Tibial nerve (tissue), 4 donors: ENCODE results near the gene MED14. TPM values are rescaled to one million over a fixed set of nuclear protein-coding genes. Genes with fewer than 3 reads are reported as not detected.

Experiments used
- DNase-seq, 2 donors: peaks; one replicate each; pipeline ENCODE4 v3.0.0-alpha.2; 2019; ENCODE audit warnings: low spot score in 2 of 2
- H3K27ac ChIP-seq, 4 donors: fragments of 200-600 bp; sonication (generic) in 3 of 4; one replicate each; pipeline ENCODE4 v1.5.1; 2017 to 2019; ENCODE audit warnings: mild to moderate bottlenecking in 1 of 4
- H3K27me3 ChIP-seq, 2 donors: fragments of 200-600 bp; sonication (generic) in 1 of 2; one replicate each; pipeline versions ENCODE4 v1.5.1 to v1.6.0; 2017 to 2019
- H3K36me3 ChIP-seq, 3 donors: fragments of 200-600 bp; sonication (generic); one replicate each; pipeline ENCODE4 v1.5.1; 2018 to 2019
- H3K4me1 ChIP-seq, 4 donors: fragments of 200-600 bp; sonication (generic) in 3 of 4; one replicate each; pipeline ENCODE4 v1.5.1; 2017 to 2019
- H3K4me3 ChIP-seq, 4 donors: fragments of 200-600 bp; sonication (generic) in 3 of 4; one replicate each; pipeline ENCODE4 v1.5.1; 2017 to 2019; ENCODE audit warnings: mild to moderate bottlenecking in 1 of 4, moderate library complexity in 1 of 4
- H3K9me3 ChIP-seq, 4 donors: fragments of 200-600 bp; sonication (generic) in 3 of 4; one replicate each; pipeline ENCODE4 v1.5.1; 2017 to 2019
- CTCF ChIP-seq, 5 experiments: fragments of 200-600 bp in 3 of 5; fragments of 450-650 bp in 2 of 5; sonication (generic) in 3 of 5; IDR thresholded peaks; one replicate each; pipeline ENCODE4 v1.5.1; 2016 to 2019; ENCODE audit warnings: antibody characterized with exemption in 5 of 5, mild to moderate bottlenecking in 3 of 5, moderate library complexity in 2 of 5
- EP300 ChIP-seq, 2 donors: sonication (generic); formaldehyde crosslinking; IDR thresholded peaks; one replicate each; pipeline ENCODE4 v1.6.1; 2017; ENCODE audit warnings: antibody characterized with exemption in 2 of 2, mild to moderate bottlenecking in 1 of 2
- POLR2A ChIP-seq, 2 donors: fragments of 450-650 bp; IDR thresholded peaks; one replicate each; pipeline ENCODE4 v1.6.1; 2017; ENCODE audit warnings: antibody characterized with exemption in 2 of 2, mild to moderate bottlenecking in 2 of 2, moderate library complexity in 2 of 2
- WGBS, 2 donors: methylation state at CpG; one replicate each; pipeline ENCODE4 v1.1.5; 2018; 5-methylcytosine and 5-hydroxymethylcytosine counted together
- total RNA-seq, 4 donors: library from RNA; depleted of rRNA; stranded (reverse); fragments of >200 nt; gene quantifications; one replicate each; pipeline ENCODE4 v1.1.0, GENCODE V29; 2016

MED14 gene
- total RNA-seq, 4 donors from 2014 or later: 32.7 to 58.2 (median 40.8) TPM

- Histone ChIP-seq H3K27me3 (no peaks in the 10 kb centered on the region), H3K4me1 (no peaks in the 10 kb centered on the region), H3K9me3 (no peaks in the 10 kb centered on the region), H3K4me3 (no peak overlapping the region), H3K27ac (no peak overlapping the region), H3K36me3 (peaks cover 0 to 18% (median 0%) of the 10 kb centered on the region in 3 donors)
- WGBS, 2 donors: 70 to 87% methylated on average over 2 to 3 of the region's 3 CpGs
- DNase-seq: no peak
- TF ChIP-seq POLR2A (IDR thresholded peaks at IDR 0.05): no peak
- no peak for TF ChIP-seq CTCF (IDR thresholded peaks at IDR 0.05)
- no peak for TF ChIP-seq EP300 (IDR thresholded peaks at IDR 0.05)
These were observed 13.7 kb downstream of the MED14 start for GRCh38 chrX:40721489-40722106.

- H3K4me3 ChIP-seq: no peak overlapping the region
- DNase-seq: no peak
- no peak for TF ChIP-seq POLR2A (IDR thresholded peaks at IDR 0.05)
- no peak for TF ChIP-seq EP300 (IDR thresholded peaks at IDR 0.05)
- no peak for TF ChIP-seq CTCF (IDR thresholded peaks at IDR 0.05)
- no peaks in the 10 kb centered on the region for H3K4me1 ChIP-seq
- no peak overlapping the region for H3K27ac ChIP-seq
- no peaks in the 10 kb centered on the region for H3K27me3 ChIP-seq
- WGBS, 2 donors: 94 to 100% methylated on average over 1 to 8 of the region's 8 CpGs
- peaks cover 0 to 18% (median 0%) of the 10 kb centered on the region in 3 donors for H3K36me3 ChIP-seq
- no peaks in the 10 kb centered on the region for H3K9me3 ChIP-seq
These were observed 14.6 kb downstream of the MED14 start for GRCh38 chrX:40720792-40721191.

GRCh38 chrX:40720339-40720738 lies 15.0 kb downstream of the MED14 start:
- Histone ChIP-seq H3K27ac (no peak overlapping the region), H3K27me3 (no peaks in the 10 kb centered on the region), H3K4me3 (no peak overlapping the region), H3K36me3 (peaks cover 0 to 18% (median 0%) of the 10 kb centered on the region in 3 donors), H3K4me1 (no peaks in the 10 kb centered on the region), H3K9me3 (no peaks in the 10 kb centered on the region)
- no peak for DNase-seq
- 93 to 95% methylated on average over 3 to 4 of the region's 4 CpGs for WGBS, 2 donors
- TF ChIP-seq EP300 (IDR thresholded peaks at IDR 0.05): no peak
- no peak for TF ChIP-seq CTCF (IDR thresholded peaks at IDR 0.05)
- no peak for TF ChIP-seq POLR2A (IDR thresholded peaks at IDR 0.05)

GRCh38 chrX:40719731-40720130 lies 15.6 kb downstream of the MED14 start:
- Histone ChIP-seq H3K4me1 (no peaks in the 10 kb centered on the region), H3K36me3 (peaks cover 0 to 18% (median 0%) of the 10 kb centered on the region in 3 donors), H3K27me3 (no peaks in the 10 kb centered on the region), H3K9me3 (no peaks in the 10 kb centered on the region), H3K4me3 (no peak overlapping the region), H3K27ac (no peak overlapping the region)
- TF ChIP-seq POLR2A (IDR thresholded peaks at IDR 0.05) (no peak), CTCF (IDR thresholded peaks at IDR 0.05) (no peak), EP300 (IDR thresholded peaks at IDR 0.05) (no peak)
- DNase-seq: no peak

GRCh38 chrX:40719218-40719617 lies 16.1 kb downstream of the MED14 start:
- no peak for DNase-seq
- TF ChIP-seq POLR2A (IDR thresholded peaks at IDR 0.05): no peak
- TF ChIP-seq EP300 (IDR thresholded peaks at IDR 0.05): no peak
- TF ChIP-seq CTCF (IDR thresholded peaks at IDR 0.05): no peak
- no peak overlapping the region for H3K4me3 ChIP-seq
- H3K36me3 ChIP-seq: peaks cover 0 to 18% (median 0%) of the 10 kb centered on the region in 3 donors
- H3K27ac ChIP-seq: no peak overlapping the region
- no peaks in the 10 kb centered on the region for H3K27me3 ChIP-seq
- no peaks in the 10 kb centered on the region for H3K9me3 ChIP-seq
- H3K4me1 ChIP-seq: no peaks in the 10 kb centered on the region
